CD4-positive, alpha-beta T cell treated with Interleukin-15 for 4 hours (primary cell): Measurements from ENCODE around the gene SUPT7L.

ENCODE experiments used
- DNase-seq: peaks from one replicate; pipeline ENCODE4 v3.0.0-alpha.2; 2020; ENCODE audit warnings: low spot score

The SUPT7L gene

GRCh38 chr2:27685006-27685405 is 21.6 kb upstream of the SUPT7L start:
- peak; percentile 10 for DNase-seq

DNA sequence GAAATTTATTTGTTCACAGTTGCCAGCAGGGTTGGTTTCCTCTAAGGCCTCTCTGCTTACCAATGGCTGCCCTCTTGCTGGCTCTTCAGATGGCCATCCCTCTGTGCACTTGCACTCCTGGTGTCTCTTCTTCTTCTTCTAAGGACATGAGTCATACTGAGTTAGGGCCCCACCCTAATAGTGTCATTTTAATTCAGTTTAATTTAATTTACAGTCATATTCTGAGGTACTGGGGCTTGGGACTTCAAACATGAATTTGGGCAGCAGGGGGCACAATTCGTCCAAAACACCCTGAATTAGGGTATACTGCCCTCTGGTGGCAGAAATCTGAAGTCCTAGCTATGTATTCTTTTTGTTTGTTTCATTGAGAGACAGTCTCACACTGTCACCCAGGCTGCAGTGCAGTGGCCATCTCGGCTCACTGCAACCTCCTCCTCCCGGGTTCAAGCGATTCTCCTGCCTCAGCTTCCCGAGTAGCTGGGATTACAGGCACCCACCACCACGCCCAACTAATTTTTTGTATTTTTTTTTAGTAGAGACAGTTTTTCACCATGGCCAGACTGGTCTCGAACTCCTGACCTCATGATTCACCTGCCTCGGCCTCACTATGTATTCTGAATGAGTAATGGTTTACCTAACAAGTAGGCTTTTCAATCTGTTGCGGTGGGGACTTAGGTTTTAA is 20.1 kb upstream of the SUPT7L start:
- peak; percentile 95 for DNase-seq

GRCh38 chr2:27682334-27682771 is 18.9 kb upstream of the SUPT7L start:
- peak; percentile 15 for DNase-seq

GRCh38 chr2:27681841-27682240 is 18.4 kb upstream of the SUPT7L start:
- no peak for DNase-seq

- DNase-seq = no peak
These were observed 17.2 kb upstream of the SUPT7L start for GRCh38 chr2:27680571-27680970.

DNA sequence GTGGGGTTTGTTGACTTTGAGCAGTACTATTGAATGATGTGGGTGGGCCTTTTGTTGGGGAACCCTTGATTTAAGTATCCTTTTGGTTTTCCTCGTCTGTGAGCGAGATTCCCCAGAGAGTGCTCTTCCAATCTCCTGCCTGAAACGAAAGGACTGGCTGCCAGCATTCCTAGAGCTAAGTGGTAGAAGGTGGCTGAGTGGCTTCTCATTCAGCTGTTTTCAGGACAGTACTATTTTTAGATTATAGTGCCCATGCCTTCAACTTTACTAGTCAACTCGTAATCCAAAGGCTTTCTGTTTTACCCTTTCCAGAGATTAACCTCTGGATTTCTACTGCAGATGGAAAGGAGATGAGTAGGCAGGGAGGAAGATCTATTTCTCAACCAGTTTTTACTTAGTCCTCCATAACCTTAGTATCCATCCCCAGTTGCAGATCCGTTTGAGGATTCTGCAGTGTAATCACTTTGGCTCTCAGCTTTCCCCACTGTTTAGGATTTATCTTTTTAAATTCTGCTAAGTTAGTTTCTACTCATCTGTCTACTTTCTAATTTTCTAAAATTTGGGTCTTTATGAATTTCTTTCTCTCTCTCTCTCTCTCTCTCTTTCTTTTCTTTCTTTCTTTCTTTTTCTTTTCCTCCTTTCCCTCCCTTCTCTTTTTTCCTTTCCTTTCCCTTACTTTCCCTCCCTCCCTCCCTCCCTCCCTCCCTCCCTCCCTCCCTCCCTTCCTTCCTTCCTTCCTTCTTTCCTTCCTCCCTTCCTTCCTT is 9.5 kb upstream of the SUPT7L start:
- no peak for DNase-seq

DNA sequence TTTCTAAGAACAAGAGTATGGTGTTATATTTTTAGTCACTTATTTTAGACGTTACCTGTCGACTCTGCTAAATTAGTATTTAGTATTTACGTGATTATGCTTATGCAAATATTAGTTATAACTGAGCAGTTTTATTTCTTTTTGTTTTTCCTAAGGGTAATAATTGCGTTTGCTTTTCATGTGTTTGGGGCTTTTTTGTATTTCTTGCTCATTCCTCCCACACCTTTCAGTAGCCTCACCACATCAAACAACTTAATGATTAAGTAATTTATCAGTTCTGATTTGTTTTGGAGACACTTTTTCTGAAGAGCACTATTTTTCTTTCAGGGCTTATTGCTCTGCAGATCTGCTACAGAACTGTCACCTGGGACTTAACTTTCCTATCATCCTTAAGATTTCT is 7.8 kb upstream of the SUPT7L start:
- no peak for DNase-seq

DNA sequence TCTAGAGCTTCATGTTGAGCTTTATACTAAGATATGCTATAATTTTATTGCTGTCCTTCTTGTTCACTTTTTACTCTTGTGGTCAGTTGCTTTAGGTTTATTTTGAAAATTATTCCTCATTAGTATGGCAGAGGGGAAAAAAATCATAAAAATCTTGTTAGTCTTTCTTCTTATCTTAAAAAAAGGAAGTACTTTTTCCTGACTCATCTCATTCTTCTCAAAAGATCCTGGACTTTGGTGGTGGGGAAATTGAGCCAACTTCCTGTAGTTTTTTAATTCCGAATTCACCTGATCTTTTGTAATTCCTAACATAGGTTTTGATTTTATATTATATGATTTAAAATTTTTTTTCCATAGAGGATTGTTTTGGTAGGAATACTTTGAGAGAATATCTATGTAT is 4.0 kb upstream of the SUPT7L start:
- DNase-seq = no peak

- no peak for DNase-seq
These were observed 1.4 kb upstream of the SUPT7L start for GRCh38 chr2:27664622-27665363.

GRCh38 chr2:27664154-27664574 is 750 bp upstream of the SUPT7L start:
- no peak for DNase-seq

DNA sequence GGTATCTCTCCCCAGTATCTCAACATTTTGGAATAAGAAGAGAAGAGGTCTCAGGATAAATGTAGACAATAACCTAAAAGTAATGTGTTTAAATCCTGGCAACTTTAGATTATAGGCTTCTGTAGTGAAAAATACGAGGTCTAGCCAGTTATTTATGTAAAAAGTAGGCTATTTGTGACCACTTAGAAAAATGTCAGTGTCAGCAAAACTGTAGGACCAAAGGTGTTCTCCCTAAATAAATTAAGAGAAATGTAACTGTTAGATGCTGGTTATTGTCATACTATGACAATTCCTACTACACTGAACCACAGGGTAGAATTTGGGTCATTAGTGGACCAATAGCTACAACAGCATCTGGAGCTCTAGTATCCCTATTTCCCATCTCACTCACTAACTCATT is 2.0 kb downstream of the SUPT7L start:
- no peak for DNase-seq

DNA sequence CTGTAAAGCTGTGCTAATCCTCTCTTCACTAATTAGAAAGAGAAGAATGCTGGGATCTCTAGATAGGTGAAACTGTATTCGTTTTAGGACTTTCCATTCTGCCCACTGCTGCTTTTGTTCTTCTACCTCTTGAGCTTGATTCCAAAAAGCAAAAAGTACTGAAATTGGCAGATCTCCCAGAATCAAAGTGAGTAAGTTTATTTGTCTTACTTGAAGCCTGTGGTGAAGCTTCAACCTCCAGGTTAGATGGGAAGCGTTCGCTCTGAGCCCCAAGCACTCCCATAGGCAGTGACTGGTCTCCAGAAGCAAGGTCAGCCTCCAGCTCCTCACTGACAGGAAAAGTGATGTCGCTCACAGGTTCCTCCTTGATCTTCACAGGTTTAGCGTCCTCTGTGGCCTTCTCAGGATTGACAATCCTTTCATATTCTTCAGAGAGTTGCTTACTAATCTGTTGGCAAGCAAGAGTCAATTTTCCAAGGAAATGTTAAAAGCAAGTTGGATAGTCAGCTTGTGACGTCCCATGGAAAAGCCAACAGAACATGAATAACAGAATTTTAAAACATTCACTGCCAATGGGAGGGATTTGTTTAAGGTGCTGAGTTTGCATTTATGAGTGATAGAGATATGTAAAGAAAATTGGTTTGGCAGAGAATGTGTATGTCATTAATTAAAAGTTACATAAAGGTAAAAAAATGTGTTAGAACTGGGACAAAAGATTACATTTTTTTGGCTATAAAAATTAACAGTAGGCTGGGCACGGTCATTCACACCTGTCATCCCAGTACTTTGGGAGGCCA is 8.1 kb downstream of the SUPT7L start:
- no peak for DNase-seq

DNA sequence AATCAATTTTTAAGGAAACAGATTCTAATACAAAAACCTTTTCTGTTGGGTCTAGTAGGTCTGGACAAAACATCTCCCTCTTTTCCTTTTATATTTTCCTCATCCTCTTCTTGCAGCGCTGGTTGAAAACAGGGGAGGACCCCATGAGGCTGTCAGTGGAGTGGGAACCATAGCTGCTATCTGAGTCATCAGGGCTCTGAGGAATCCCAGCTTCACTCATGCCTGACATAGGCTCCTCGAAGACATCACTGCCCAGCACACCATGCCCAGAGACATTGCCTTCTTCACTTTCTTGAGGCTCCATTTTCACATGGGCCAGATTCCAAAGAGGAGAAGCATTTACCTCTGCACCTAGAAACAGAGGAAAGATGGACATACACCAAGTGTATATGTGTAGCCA is 10.0 kb downstream of the SUPT7L start:
- DNase-seq = no peak

GRCh38 chr2:27652790-27653189 is 10.6 kb downstream of the SUPT7L start:
- no peak for DNase-seq

- no peak for DNase-seq
These were observed 11.1 kb downstream of the SUPT7L start for GRCh38 chr2:27652341-27652740.

- no peak for DNase-seq
These were observed 12.4 kb downstream of the SUPT7L start for GRCh38 chr2:27651056-27651455.

DNA sequence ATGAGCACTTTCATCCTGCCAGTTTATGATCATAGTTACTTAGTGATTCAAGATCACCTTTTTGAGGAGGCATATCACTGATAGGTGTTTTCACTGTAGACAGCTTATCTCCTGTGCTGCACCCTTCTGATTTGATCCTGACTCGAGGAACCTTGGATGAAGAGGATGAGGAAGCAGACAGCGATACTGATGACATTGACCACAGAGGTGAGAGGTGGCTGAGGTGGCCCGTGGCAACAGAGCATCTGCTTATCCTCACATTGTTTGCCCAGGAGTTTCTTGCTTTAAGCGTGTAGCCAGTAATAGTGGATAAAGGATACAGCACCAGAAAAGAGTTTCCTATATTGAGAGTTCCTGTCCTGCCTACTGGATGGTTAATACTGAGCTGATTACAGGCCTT is 15.7 kb downstream of the SUPT7L start:
- DNase-seq = no peak

GRCh38 chr2:27647289-27647688 is 16.1 kb downstream of the SUPT7L start:
- DNase-seq = no peak

GRCh38 chr2:27645197-27645596 is 18.2 kb downstream of the SUPT7L start:
- DNase-seq = no peak

GRCh38 chr2:27640722-27641245 is 22.6 kb downstream of the SUPT7L start:
- DNase-seq = no peak

DNA sequence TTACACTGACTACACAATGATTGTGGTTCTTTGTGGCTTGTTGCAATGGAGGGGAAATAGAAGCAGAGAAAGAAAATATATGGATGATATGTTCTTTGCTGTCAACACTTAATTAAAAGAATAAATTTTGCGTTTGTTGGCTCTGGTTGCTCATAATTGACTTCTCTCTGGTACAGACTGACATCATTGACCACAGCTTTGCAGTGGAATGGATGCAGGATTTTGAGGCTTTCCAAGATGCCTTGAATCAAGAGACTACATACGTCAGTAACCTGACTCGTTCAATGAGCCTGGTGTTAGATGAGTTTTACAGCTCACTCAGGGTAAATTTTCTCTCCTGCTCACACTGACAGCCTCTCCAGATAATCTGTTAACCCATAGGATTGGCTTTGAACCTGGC is 24.7 kb downstream of the SUPT7L start:
- no peak for DNase-seq
